CD4-positive, alpha-beta T cell treated with Interferon alpha-2 for 1 hour (primary cell): ENCODE results near the gene UTY.

Experiments used
- DNase-seq, 2 donors: peaks; one replicate each; pipeline ENCODE4 v3.0.0-alpha.2; 2020 to 2022

The UTY gene

GRCh38 chrY:13398876-13399275 lies 81.0 kb downstream of the UTY start:
- DNase-seq, result no peak

DNA sequence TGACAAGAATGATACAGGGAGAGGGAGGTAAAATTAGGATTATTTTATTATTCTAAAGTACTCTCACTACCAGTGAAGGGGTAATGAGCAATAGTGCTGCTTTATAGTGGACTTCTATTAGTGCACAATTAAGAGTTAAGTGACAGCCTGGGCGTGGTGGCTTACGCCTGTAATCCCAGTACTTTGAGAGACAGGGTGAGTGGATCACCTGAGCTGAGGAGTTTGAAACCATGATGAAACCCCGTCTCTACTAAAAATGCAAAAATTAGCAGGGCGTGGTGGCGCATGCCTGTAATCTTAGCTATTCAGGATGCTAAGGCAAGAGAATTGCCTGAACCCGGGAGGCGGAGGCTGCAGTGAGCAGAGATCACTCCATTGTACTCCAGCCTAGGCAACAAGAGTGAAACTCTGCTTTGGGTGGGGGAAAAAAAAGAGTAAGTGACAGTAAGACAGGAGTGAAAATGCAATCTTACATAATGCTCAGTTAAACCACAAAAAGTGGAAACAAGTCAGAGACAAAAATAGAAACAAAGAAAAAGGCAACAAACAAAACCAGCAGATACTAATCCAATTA lies 98.6 kb downstream of the UTY start:
- peak in 1 of 2 donors; percentile 33 for DNase-seq

DNA sequence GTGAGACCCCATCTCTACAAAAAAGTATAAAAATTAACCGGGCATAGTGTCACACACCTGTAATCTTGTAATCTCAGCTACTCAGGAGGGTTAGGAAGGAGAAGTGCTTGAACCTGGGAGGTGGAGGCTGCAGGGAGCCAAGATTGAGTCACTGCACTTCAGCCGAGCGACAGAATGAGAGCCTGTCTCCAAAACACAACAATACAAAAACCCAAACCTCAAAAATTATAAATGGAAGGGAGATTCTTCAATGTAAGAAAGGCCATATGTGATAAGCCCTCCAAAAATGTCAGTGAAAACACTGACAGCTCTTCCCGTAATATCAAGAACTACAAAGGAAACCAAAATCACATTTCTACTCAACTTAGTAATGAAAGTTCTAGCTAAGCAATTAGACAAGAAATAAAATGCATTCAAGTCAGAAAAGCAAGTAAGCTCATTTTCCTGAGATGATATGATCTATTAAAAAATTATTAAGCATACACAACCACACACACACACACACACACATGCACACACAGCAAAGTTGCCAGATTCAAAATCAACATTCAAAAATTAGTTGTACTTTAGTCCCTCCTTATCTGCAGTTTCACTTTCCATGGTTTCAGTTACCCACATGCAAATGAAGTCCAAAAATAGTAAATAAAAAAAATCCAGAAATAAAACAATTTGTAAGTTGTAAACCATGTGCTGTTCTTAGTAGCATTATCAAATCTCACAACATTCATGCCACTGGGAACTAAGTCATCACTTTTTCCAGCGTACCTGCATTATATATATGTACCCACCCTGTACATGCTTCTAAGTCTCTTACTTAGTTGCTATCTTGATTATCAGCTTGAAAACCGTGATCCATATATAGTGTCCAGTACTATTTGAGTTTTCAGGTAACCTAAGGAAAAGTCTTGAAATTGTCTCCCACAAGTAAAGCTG lies 108.7 kb downstream of the UTY start:
- peak in 1 of 2 donors; percentile 34 for DNase-seq

- DNase-seq, result no peak
Measured at GRCh38 chrY:13370245-13370644, 109.6 kb downstream of the UTY start.

- no peak for DNase-seq
Measured at GRCh38 chrY:13368513-13368845, 111.4 kb downstream of the UTY start.

DNA sequence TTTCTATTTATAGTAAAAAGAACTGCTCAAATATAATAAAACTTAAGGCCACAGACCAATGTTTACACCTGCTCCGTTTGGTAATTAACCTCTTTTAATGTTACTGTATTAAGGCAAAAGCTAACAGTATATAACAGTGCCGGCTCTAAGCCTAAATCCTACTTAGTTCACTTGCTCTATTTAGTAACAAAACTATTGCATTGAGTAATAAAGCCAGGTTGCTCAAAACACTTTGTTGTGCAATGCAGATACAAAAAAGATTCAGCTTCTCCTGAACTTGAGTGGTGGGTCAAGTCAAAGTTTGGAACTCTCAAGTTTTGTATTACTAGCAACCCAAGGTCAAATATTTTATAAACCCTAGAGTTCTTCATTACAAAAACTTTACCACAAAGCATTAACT lies 116.2 kb downstream of the UTY start:
- no peak for DNase-seq

DNA sequence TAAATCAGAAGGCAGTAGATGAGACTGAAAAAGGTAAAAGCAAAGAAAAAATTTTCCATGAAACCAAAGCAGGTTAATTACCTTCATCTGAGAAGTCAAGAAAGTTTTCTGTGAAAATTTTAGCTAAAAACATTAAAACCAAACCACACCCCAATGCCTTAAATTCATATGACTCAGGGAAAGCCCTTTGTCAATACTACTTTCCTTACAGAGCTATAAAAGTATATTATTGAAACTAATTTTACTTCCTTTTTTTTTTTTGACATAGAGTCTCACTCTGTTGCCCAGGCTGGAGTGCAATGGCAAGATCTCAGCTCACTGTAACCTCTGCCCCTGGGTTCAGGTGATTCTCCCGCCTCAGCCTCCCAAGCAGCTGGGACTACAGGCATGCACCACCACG lies 117.2 kb downstream of the UTY start:
- DNase-seq, result no peak

DNA sequence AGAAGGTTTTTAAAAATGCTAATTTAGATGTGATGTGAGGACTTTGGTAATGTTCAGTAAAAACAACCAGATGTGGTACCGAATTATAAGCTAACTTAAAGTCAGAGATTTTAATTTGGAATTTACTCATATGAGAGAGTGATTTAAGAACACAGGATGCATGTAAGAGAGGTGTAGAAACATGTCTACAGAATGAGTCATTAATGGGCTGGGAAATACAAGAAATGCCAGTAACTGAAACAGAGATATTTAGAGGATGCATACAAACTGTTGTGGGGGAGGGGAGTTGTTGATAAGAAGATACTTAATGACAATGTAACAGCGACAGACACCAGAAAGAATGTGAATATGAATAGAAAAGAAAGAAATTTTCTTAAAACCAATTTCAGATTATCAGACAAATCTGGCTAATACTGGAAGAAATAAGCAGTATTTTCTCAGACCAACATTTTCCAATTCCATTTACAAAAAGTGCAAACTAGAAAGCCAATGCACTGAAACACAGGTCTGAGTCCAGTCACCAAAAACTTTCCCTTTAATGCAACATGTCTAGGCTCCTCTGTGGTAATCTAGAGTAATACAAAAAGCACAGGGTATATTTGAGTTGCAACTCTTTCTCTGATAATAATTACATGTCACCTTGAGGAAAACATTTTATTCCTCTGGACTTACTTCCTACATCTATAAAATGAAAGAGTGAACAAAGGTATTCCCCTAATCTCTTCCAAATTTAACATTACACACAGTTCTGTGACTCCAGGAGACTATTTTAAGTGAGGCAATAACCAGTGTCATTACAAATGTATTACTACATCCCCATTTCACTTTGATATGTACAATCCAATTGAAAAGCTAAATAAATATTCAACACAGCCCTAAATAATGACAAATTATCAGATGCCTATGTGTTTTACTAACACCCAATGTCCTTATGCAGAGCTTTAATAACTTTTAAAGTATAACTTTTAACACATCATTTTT lies 117.9 kb downstream of the UTY start:
- peak in 1 of 2 donors; percentile 11 for DNase-seq

GRCh38 chrY:13351443-13351842 lies 128.4 kb downstream of the UTY start:
- DNase-seq, result no peak

DNA sequence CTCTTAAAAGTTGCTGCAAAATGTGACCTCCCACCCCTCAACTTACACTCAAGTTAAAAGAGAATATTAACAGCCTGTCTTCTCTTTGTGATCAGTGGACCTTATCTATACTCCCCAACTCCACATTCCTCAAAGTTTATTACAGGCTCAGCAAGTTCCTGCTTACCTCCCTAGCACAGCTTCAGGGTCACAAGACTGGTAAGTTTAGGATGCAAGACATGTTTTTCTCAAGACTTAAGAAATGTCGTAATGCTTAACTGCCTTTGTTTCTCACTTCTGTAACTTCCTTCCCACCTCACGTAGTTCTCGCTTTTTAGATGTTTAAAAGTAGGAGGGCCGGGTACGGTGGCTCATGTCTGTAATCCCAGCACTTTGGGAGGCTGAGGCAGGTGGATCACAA lies 132.7 kb downstream of the UTY start:
- no peak for DNase-seq

DNA sequence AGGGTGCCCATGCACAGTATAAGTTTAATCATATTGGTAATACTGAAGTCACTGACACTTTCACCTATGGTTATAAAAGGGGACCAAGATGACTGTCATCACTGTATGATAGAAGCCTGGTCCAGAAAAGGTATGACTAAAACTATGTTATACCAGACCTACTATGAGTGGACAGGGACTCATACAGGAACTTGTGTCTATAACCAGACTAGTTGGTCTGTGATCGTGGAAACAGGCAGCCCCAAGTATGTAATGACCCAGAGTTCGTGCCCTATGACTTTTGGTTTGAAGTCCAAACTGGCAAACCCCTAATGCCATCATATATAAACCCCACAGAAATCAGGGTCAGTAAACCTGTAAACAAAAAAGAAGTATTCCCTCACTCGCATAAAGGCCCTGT lies 134.3 kb downstream of the UTY start:
- DNase-seq, result no peak

DNA sequence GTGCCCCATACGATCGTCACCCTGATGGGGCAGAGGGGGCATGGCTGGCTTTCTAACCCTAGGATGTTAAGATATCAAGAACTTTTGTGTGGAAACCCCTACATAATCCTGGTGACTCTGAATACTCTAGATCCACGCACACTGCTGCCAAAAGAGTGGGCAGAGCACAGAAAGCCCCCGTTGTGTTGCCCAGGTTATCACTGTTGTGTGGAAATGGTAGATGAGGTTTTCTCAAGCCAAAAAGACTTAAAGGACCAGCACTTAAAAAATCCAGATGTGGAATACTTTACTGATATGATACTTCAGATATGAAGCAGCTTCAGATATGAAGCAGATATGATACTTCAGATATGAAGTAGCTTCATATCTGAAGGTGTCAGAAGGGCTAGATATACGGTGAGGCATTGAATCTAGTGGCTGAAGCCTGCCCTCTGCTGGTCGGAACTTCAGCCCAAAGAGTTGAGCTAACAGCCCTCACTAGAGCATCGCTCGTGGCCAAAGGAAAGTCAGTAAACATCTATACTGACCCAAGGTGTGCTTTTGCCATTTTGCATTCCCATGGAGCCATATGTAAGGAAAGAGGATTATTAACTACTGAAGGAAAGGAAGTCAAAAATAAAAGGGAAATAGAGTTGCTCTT lies 136.4 kb downstream of the UTY start:
- DNase-seq, result peak in 1 of 2 donors; percentile 48

DNA sequence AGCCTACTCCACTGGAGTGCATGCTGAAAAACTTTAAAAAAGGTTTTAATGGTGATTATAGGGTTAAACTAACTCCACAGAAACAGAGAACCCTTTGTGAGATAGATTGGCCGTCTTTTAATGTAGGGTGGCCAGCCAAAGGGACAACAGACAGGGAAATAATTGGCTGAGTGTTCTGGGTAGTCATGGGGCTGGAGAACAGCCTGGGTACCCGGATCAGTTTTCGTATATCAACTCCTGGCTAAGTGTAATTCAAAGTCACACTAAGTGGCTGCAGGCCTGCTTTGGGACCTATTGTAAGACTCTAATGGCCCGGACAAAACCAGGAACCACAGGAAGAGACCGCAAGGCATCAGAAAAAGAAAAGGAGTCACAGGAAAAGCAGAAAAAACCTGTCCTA lies 139.9 kb downstream of the UTY start:
- DNase-seq, result no peak

- DNase-seq, result no peak
Measured at GRCh38 chrY:13339381-13339780, 140.5 kb downstream of the UTY start.

GRCh38 chrY:13338711-13339110 lies 141.1 kb downstream of the UTY start:
- DNase-seq, result no peak

GRCh38 chrY:13337934-13338333 lies 141.9 kb downstream of the UTY start:
- no peak for DNase-seq

GRCh38 chrY:13333791-13334190 lies 146.0 kb downstream of the UTY start:
- no peak for DNase-seq

DNA sequence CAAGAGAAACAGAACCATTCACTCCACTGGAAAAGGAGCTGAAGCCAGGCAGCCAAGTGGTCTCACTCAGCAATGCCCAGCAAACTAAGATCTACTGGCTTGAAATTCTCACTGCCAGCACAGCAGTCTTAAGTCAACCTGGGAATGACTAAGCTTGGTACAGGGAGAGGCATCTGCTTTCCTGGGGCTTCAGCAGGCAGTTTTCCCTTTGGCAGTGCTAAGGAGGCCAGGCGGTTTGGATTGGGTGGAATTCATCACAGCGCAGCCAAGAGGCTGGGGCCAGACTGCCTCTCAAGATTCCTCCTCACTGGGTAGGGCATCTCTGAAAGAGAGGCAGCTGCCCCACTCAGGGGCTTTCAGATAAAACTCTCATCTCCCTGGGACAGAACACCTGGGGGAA lies 149.2 kb downstream of the UTY start:
- no peak for DNase-seq

GRCh38 chrY:13312966-13313365 lies 166.9 kb downstream of the UTY start:
- DNase-seq, result no peak

DNA sequence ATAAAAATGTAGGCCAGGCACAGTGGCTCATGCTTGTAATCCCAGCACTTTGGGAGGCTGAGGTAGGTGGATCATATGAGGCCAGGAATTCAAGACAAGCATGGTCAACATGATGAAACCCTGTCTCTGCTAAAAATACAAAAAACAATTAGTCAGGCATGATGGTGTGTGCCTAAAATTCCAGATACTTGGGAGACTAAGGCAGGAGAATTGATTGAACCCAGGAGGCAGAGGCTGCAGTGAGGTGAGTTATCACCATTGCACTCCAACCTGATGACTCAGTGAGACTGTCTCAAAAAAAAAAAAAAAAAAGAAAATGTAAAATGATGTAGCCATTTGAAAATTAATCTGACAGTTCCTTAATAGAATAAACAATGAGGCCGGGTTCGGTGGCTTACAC lies 171.9 kb downstream of the UTY start:
- no peak for DNase-seq

- DNase-seq, result no peak
Measured at GRCh38 chrY:13300795-13301194, 179.0 kb downstream of the UTY start.

DNA sequence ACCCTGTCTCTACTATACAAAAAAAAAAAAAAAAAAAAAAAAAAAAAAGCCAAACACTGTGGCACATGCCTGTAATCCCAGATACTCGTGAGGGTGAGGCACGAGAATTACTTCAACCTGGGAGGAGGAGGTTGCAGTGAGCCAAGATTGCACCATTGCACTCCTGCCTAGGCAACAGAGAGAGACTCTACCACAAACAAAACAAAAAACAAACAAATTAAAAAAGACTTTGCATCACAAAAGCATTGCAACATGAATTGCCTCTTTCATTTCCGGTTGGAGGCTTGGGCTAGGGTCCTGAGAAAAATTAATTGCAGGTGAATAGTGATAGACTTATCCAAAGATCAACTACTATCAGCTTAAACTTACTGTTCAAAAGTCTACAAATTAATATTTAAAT lies 180.4 kb downstream of the UTY start:
- DNase-seq, result no peak
